Epithelial cell of prostate (primary cell): ENCODE results near the gene PSEN2.
A peak's percentile ranks its signal among the peaks of the same experiment; 100 is the strongest.
"Not testable (repeated sequence)": the region's sequence is repeated elsewhere in the genome, so short reads cannot be mapped to it uniquely, and the experiment has no call there.

ENCODE experiments used
- DNase-seq: peaks from one replicate; pipeline ENCODE4 v3.0.0-alpha.2; 2011; ENCODE audit warnings: low read depth, low spot score
- H3K27ac ChIP-seq: fragments of 450-650 bp; 2 replicates; pipeline ENCODE4 v1.5.1; 2017; ENCODE audit warnings: mild to moderate bottlenecking

The PSEN2 gene

GRCh38 chr1:226908913-226909312 is 38.5 kb downstream of the PSEN2 start:
- no peak overlapping the region for H3K27ac ChIP-seq
- DNase-seq: no peak

GRCh38 chr1:226912587-226913176 is 42.3 kb downstream of the PSEN2 start:
- H3K27ac ChIP-seq: no peak overlapping the region
- DNase-seq: no peak

- H3K27ac ChIP-seq: no peak overlapping the region
- no peak for DNase-seq
Observed at GRCh38 chr1:226915672-226915995, 45.2 kb downstream of the PSEN2 start.

GRCh38 chr1:226916497-226916896 is 46.1 kb downstream of the PSEN2 start:
- DNase-seq: no peak

GRCh38 chr1:226919587-226919986 is 49.2 kb downstream of the PSEN2 start:
- no peak overlapping the region for H3K27ac ChIP-seq
- DNase-seq: no peak

More at GRCh38 chr1:226916497-226916896, 46.1 kb downstream of the PSEN2 start:
- no peak overlapping the region for H3K27ac ChIP-seq

DNA sequence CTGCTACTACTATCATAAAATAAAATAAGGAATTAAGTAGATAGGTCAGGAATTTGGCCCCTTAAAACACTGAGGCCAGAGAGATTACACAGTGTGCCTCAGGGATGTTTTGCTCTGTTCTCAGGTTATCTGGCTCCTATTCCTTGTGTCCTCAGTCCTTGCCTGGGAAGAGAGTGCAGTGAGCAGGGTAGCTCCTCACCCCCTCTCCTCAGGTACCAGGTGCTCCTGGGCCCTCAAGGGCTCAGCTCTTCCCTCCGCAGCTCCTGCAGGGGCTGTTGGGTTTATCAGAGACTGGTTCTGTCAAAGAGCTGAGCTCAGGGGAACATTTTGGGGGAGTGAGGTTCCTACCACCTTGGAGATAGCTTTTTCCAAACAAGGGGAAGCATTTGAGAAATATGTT is 49.6 kb downstream of the PSEN2 start:
- H3K27ac ChIP-seq: no peak overlapping the region
- no peak for DNase-seq

GRCh38 chr1:226920446-226920894 is 50.1 kb downstream of the PSEN2 start:
- no peak for DNase-seq
- H3K27ac ChIP-seq: no peak overlapping the region

- H3K27ac ChIP-seq: no peak overlapping the region
Observed at GRCh38 chr1:226921504-226921903, 51.1 kb downstream of the PSEN2 start.

GRCh38 chr1:226929260-226930111 is 59.1 kb downstream of the PSEN2 start:
- not testable (repeated sequence) for DNase-seq, H3K27ac ChIP-seq

More at GRCh38 chr1:226921504-226921903, 51.1 kb downstream of the PSEN2 start:
- no peak for DNase-seq

GRCh38 chr1:226934483-226935237 is 64.2 kb downstream of the PSEN2 start:
- H3K27ac ChIP-seq: no peak overlapping the region
- no peak for DNase-seq

DNA sequence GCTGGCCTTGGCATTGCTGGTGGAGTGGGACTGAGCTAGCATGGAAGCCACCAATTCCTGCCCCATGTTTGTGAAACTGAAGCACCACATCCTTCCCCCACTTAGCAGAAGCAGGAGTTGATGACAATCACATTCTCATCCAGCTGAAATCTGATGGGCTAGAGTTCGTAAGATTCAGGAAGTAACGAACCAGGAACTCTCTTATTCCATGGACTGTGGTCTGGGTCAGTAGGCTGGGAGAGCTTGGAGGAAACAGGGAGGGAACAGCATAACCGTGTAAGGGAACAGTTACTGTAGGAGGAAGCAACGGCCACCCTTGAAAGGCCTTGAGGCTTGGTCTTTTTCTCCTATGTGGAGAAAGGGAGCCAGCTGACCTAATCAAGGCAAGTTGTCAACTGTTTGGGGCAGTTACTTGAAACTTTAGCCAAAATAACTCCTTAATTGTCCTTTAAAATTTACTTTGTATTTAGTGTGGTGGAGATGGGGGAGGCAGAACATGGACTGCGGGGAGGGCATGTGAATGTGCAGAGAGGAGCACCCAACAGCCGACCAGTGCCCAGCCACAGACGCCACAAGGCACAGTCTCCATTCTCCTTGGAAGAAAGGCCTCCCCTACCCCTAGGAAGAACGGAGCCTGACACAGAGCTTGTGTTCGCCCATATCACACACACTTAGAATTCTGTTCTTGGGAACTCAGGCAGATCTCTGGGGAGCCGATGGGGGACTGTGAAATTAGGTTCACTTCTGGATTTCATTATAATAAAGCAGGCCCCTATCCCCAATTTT is 67.7 kb downstream of the PSEN2 start:
- no peak for DNase-seq
- H3K27ac ChIP-seq: no peak overlapping the region

GRCh38 chr1:226938903-226939437 is 68.6 kb downstream of the PSEN2 start:
- DNase-seq: no peak
- H3K27ac ChIP-seq: peak overlapping the region; percentile 77

- peak overlapping the region; percentile 77 for H3K27ac ChIP-seq
- no peak for DNase-seq
Observed at GRCh38 chr1:226939438-226940028, 69.1 kb downstream of the PSEN2 start.

DNA sequence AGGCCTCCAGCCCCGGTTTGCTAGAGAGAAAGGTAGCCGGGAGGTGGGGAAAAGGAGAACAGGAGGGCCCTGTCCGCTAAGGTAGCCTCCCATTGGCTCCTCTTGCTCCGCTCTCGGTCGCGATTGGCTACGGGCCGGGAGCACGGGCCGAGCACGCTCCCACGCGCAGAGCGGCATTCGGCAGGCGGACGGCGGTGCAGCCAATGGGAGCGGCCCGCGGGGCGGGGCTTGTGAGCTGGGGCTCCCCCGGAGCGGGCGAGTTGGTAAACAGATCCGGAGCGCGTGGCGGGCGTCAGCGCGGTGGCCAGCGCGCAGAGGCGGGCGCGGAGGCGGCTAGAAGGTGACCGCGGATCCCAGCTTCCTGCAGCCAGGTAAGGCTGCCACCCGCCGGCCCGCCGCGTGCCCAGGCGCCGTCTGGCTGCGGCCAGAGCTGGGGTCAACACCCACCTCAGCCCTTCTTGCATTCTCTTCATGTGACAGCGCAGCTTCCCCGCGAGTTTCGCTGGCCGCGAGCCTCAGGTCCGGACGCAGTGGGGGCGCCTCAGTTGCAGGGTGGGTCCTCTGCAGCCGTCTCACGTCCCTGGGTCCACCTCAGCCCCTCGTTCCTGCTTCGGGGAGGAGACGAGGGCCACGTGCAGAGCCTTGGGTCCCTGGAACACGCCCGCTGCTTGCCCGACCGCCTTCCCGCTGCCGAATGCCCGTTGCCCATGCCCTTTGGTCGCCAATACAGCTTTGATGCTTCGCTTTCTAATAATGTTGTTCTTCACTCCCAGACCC is 69.8 kb downstream of the PSEN2 start, which contains the start of gene COQ8A:
Gene COQ8A (plus strand): TSS at position 266 of the 777 bp plus-strand sequence. CDS start 21,092 bp downstream, outside the sequence.
- peak within 1 kb of the TSS; percentile 77 for H3K27ac ChIP-seq
- DNase-seq: peak; percentile 97

GRCh38 chr1:226940806-226941067 is 70.3 kb downstream of the PSEN2 start:
- H3K27ac ChIP-seq: no peak overlapping the region
- DNase-seq: no peak

DNA sequence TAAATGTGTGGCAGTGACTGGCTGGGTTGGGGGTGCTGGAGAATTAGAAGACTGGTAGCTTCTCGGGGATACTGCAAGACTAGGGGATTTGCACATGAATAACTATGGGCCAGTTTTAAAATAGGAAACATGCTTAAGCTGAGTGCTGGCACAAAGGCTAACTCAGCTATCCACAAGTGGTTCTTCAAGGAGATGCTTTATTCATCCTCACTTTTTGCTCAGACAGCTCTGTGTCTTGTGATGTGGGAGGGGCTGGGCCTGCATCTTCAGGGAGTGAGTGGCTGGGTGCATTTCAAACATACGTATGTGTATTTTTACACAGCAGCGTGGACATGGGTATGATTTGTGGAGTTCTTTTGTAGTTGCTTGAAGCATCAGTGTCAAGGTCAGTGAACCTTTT is 72.0 kb downstream of the PSEN2 start:
- no peak overlapping the region for H3K27ac ChIP-seq
- no peak for DNase-seq

- no peak for DNase-seq
- no peak overlapping the region for H3K27ac ChIP-seq
Observed at GRCh38 chr1:226943156-226943555, 72.7 kb downstream of the PSEN2 start.

- DNase-seq: no peak
- no peak overlapping the region for H3K27ac ChIP-seq
Observed at GRCh38 chr1:226943927-226944326, 73.5 kb downstream of the PSEN2 start.
